Esophagus (tissue), 2 donors: ENCODE results near the gene POLR2A. TPM values are rescaled to one million over a fixed set of nuclear protein-coding genes. Genes with fewer than 3 reads are reported as not detected.
"Not testable (repeated sequence)": the region's sequence is repeated elsewhere in the genome, so short reads cannot be mapped to it uniquely, and the experiment has no call there.

Experiments used
- H3K27ac ChIP-seq, 2 donors: one replicate each; pipeline ENCODE4 v1.5.1; 2013; ENCODE audit warnings: low read depth in 2 of 2, mild to moderate bottlenecking in 2 of 2, inconsistent platforms in 1 of 2, low read length in 1 of 2, moderate library complexity in 1 of 2
- H3K27me3 ChIP-seq, 2 donors: one replicate each; pipeline ENCODE4 v1.6.1; 2013; ENCODE audit warnings: low read length in 2 of 2, control low read depth in 1 of 2, mild to moderate bottlenecking in 1 of 2; ENCODE audit not compliant: insufficient read depth in 2 of 2, control insufficient read depth in 1 of 2
- H3K36me3 ChIP-seq, 2 donors: one replicate each; pipeline ENCODE4 v1.6.1; 2013; ENCODE audit warnings: low read length in 1 of 2; ENCODE audit not compliant: control insufficient read depth in 2 of 2, insufficient read depth in 2 of 2
- H3K4me1 ChIP-seq, 2 donors: one replicate each; pipeline ENCODE4 v1.6.1; 2013; ENCODE audit warnings: low read length in 1 of 2; ENCODE audit not compliant: control insufficient read depth in 2 of 2, insufficient read depth in 2 of 2
- H3K4me3 ChIP-seq, 2 donors: one replicate each; pipeline ENCODE4 v1.5.1; 2013; ENCODE audit warnings: low read length in 2 of 2, mild to moderate bottlenecking in 2 of 2, low read depth in 1 of 2, moderate library complexity in 1 of 2
- H3K9me3 ChIP-seq, 2 donors: one replicate each; pipeline ENCODE4 v1.6.1; 2013; ENCODE audit warnings: mild to moderate bottlenecking in 2 of 2, low read depth in 1 of 2, low read length in 1 of 2, moderate library complexity in 1 of 2; ENCODE audit not compliant: control insufficient read depth in 2 of 2, insufficient read depth in 1 of 2
- WGBS, 2 donors: extraction: QIAGEN DNeasy Blood & Tissue Kit; methylation state at CpG; one replicate each; pipeline ENCODE4 v1.1.7; 2013; 5-methylcytosine and 5-hydroxymethylcytosine counted together
- polyA plus RNA-seq, 2 donors: library from polyadenylated mRNA; stranded (reverse); fragments of 200-250 nt; gene quantifications; one replicate each; pipeline ENCODE4 v1.2.3, GENCODE V29; 2013
- donor health status: healthy with polysubstance abuse.
- donor health status: Bipolar disorder and iron deficiency.

Gene POLR2A
- polyA plus RNA-seq, 2 donors: 33.8 to 56.6 TPM

DNA sequence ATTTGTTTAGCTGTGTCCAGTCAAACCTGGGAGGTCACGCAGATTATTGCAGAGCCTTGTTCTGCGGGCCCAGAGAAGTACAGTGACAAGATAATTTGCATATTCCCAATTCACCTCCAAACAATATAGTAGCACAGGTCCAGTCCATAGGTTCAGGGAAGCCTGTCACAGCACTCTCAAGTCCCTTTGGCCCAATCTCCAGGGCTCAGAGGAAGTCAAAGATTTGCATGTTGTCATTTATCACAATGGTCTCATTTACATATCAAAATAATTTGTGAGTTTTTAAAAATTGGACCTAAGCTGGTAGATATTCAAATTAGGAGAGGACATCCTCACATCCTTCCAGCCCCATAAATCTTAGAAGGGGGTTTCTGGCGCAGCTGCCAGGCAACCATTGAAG is 16.7 kb upstream of the POLR2A start:
- Histone ChIP-seq H3K9me3 (peaks cover 0 to 2% of the 10 kb centered on the region in 2 donors), H3K4me3 (no peak overlapping the region), H3K36me3 (peaks cover 0 to 29% of the 10 kb centered on the region in 2 donors), H3K27me3 (no peaks in the 10 kb centered on the region), H3K4me1 (peaks cover 0 to 3% of the 10 kb centered on the region in 2 donors), H3K27ac (peak overlapping the region in 1 of 2 donors; percentile 58)
- WGBS, 2 donors: 91 to 93% methylated on average over 3 of the region's 3 CpGs

DNA sequence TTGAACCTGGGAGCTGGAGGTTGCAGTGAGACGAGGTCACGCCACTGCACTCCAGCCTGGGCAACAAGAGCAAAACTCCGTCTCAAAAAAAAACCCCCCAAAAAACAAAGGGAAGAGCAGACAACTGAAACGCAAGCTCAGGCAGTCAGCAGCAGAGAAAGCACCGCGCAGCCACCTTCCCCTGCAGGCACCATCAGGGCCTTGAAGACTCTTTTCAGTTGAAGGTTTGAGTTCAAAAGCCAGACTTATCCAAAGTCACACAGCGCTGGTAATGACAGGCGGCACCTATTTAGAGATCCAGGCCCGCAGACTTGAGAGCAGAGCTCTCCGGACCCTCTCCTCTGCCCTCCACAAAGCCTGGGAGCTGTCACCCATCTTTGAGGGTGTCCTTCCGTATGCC is 15.9 kb upstream of the POLR2A start:
- Histone ChIP-seq H3K4me1 (peaks cover 0 to 3% of the 10 kb centered on the region in 2 donors), H3K36me3 (peaks cover 0 to 21% of the 10 kb centered on the region in 2 donors), H3K27me3 (no peaks in the 10 kb centered on the region), H3K9me3 (peaks cover 0 to 2% of the 10 kb centered on the region in 2 donors), H3K4me3 (no peak overlapping the region), H3K27ac (no peak overlapping the region)
- 88 to 93% methylated on average over 11 of the region's 11 CpGs for WGBS, 2 donors

DNA sequence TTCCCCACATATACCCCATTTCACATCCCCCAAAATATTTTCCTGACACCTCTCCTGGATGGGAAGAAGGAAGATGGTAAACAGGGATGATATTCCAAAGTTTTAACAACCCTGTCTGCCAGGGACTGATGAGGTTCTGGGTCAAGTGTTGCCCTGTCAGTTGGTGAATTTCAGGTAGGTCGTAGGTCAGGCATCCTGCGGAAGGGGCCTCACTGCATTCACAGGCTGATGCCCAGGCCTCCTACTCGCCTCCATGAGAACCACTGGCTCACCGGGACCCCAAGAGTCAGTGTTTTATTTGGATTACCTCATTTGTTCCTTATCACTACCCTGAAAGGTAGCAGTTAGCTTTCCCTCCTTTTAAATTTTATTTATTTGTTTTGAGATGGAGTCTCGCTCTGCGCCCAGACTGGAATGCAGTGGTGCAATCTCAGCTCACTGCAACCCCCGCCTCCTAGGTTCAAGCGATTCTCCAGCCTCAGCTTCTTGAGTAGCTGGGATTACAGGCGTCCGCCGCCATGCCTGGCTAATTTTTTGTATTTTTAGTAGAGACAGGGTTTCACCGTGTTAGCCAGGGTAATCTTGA is 15.3 kb upstream of the POLR2A start:
- H3K27ac ChIP-seq: no peak overlapping the region
- H3K4me3 ChIP-seq: no peak overlapping the region
- peaks cover 0 to 15% of the 10 kb centered on the region in 2 donors for H3K36me3 ChIP-seq
- 77 to 82% methylated on average over 12 of the region's 12 CpGs for WGBS, 2 donors
- H3K9me3 ChIP-seq: peaks cover 0 to 2% of the 10 kb centered on the region in 2 donors
- H3K4me1 ChIP-seq: peaks cover 0 to 3% of the 10 kb centered on the region in 2 donors
- no peaks in the 10 kb centered on the region for H3K27me3 ChIP-seq

DNA sequence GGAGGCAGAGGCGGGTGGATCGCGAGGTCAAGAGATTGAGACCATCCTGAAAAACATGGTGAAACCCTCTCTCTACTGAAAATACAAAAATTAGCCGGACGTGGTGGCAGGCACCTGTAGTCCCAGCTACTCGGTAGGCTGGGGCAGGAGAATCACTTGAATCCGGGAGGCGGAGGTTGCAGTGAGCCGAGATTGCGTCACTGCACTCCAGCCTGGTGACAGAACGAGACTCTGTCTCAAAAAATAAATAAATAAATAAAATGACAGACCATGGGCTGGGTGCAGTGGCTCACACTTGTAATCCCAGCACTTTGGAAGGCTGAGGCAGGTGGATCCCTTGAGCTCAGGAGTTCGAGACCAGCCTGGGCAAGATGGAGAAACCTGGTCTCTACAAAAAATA is 14.3 kb upstream of the POLR2A start:
- H3K27ac ChIP-seq, H3K4me1 ChIP-seq, H3K9me3 ChIP-seq, H3K4me3 ChIP-seq, H3K27me3 ChIP-seq: not testable (repeated sequence)
- H3K36me3 ChIP-seq: peaks cover 0 to 13% of the 10 kb centered on the region in 2 donors
- WGBS, 2 donors: 93 to 96% methylated on average over 12 of the region's 12 CpGs

DNA sequence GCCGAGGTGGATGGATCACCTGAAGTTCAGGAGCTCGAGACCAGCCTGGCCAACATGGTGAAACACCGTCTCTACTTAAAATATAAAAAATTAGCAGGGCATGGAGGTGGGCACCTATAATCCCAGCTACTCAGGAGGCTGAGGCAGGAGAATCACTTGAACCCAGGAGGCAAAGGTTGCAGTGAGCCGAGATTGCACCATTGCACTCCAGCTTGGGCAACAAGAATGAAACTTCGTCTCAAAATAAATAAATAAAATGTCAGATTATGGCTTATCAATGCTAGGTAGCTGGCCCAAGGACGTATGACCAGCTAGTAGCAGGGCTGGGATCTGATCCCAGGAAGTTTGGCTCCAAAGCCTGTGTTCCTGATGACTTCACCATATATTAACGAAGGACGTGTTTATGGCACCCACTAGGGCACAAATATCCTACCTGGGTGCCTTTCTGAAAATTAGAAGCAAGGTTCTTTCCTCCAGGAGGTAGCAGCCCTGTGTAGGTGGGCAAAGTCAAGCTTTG is 13.7 kb upstream of the POLR2A start:
- H3K9me3 ChIP-seq, H3K4me3 ChIP-seq, H3K27me3 ChIP-seq, H3K4me1 ChIP-seq, H3K27ac ChIP-seq: not testable (repeated sequence)
- WGBS, 2 donors: 73 to 80% methylated on average over 8 of the region's 8 CpGs
- peaks cover 0 to 12% of the 10 kb centered on the region in 2 donors for H3K36me3 ChIP-seq

DNA sequence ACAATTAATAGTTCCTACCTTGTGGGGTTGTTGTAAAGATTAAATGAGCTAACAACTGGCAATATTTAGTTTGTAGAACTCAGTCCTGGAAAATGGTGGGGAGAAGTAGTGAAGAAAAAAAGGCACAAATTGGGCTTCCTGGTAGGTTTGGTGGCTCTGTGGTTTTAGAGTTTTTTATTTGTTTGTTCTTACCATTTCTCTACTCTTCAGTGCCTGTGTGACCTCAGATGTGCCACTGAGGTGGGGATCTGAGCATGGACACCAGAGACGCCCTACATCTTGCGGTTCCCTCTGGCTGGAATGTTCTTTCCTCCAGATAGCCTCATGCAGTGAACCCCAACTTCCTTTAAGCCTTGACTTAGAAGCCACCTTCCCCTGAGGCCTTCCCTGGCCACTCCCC is 12.4 kb upstream of the POLR2A start:
- Histone ChIP-seq H3K9me3 (peaks cover 0 to 2% of the 10 kb centered on the region in 2 donors), H3K36me3 (peaks cover 0 to 2% of the 10 kb centered on the region in 2 donors), H3K4me3 (no peak overlapping the region), H3K27me3 (no peaks in the 10 kb centered on the region), H3K4me1 (peaks cover 6 to 15% of the 10 kb centered on the region in 2 donors), H3K27ac (peak overlapping the region in 1 of 2 donors; percentile 27)
- 61 to 67% methylated on average over 2 of the region's 2 CpGs for WGBS, 2 donors

DNA sequence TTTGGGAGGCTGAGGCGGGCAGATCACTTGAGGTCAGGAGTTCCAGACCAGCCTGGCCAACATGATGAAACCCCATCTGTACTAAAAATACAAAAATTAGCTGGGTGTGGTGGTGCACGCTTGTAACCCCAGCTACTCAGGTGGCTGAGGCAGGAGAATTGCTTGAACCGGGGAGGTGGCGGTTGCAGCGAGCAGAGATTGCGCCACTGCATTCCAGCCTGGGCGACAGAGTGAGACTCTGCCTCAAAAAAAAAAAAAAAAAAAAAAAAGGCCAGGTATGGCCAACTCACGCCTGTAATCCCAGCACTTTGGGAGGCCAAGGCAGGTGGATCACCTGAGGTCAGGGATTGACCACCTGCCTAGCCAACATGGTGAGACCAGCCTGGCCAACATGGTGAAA is 9.4 kb upstream of the POLR2A start:
- Histone ChIP-seq H3K27ac (peak overlapping the region in 1 of 2 donors; percentile 96), H3K4me1 (peaks cover 12 to 31% of the 10 kb centered on the region in 2 donors)
- not testable (repeated sequence) for H3K4me3 ChIP-seq, H3K27me3 ChIP-seq, H3K9me3 ChIP-seq, H3K36me3 ChIP-seq
- 65 to 71% methylated on average over 8 of the region's 8 CpGs for WGBS, 2 donors

DNA sequence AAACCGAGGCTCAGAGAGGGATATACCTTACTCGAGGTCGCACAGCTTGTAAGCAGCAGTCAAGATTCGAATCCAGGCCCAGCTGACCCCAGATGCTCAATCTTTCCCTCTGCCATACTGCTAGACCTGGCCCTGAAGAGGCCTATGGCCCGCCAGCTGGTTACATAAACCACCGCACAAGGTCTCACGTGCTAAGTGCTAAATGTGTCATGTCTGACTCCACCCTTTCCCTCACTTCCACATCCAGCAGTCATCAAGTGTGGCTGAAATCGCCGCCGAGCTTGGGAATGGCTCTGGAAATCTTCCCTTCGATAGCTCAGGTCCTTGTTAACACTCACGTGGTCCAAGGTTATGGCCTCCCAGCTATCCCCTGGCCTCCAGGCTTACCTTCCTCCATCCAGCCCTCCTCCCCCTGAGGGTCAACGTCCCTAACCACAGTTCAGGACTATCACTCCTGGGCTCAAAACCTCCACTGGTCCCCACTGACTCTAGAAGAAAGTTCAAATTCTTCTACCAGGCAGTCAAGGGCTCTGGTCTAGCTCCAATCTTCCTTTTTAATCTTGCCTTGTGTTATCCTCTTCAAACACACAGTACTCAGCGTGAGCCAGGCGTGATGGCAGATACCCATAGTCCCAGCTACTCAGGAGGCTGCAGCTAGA is 8.3 kb upstream of the POLR2A start:
- H3K4me1 ChIP-seq: peaks cover 12 to 31% of the 10 kb centered on the region in 2 donors

DNA sequence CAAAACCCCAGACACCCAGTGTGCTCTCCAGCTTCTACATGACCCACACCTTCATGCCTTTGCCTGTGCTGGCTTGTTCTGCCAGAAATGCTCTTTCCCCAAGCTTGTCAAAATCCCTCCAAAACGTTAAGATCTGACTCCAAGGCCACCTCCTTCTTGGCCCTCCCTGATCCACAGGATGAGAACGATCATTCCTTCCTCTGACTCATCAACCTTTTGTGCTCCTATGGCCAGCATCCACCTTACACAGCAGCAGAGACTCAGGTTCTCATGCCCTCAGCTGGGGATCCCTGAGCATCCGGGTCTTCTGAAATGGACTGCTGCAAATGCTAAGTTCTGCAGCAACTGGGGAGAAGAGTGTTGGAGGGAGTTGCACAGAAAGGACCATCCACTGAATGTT is 7.7 kb upstream of the POLR2A start:
- peak overlapping the region; percentile 96 to 100 for H3K27ac ChIP-seq

More for the DNA sequence above, 8.3 kb upstream of the POLR2A start:
- Histone ChIP-seq H3K27me3 (no peaks in the 10 kb centered on the region), H3K27ac (peak overlapping the region; percentile 96 to 100), H3K9me3 (no peaks in the 10 kb centered on the region), H3K36me3 (no peaks in the 10 kb centered on the region), H3K4me3 (no peak overlapping the region)
- 43 to 56% methylated on average over 15 of the region's 15 CpGs for WGBS, 2 donors

More for the DNA sequence above, 7.7 kb upstream of the POLR2A start:
- H3K36me3 ChIP-seq: no peaks in the 10 kb centered on the region
- H3K4me1 ChIP-seq: peaks cover 12 to 31% of the 10 kb centered on the region in 2 donors
- WGBS, 2 donors: 17 to 34% methylated on average over 3 of the region's 3 CpGs
- no peak overlapping the region for H3K4me3 ChIP-seq
- H3K27me3 ChIP-seq: no peaks in the 10 kb centered on the region
- no peaks in the 10 kb centered on the region for H3K9me3 ChIP-seq
